WTC11 (cell line): Measurements from ENCODE around the gene PRR12.

ENCODE experiments used
- CREB1 ChIP-seq: sonication (generic); formaldehyde crosslinking; IDR thresholded peaks from 2 replicates; pipeline ENCODE4 v1.8.0; 2023; ENCODE audit warnings: mild to moderate bottlenecking, missing genetic modification reagents
- E2F1 ChIP-seq: sonication (generic); formaldehyde crosslinking; IDR thresholded peaks from 2 replicates; pipeline ENCODE4 v1.8.0; 2022; ENCODE audit warnings: mild to moderate bottlenecking, missing genetic modification reagents
- GABPB1 ChIP-seq: sonication (generic); formaldehyde crosslinking; IDR thresholded peaks from 2 replicates; pipeline ENCODE4 v1.8.1; 2023; ENCODE audit warnings: mild to moderate bottlenecking, missing genetic modification reagents
- KAT7 ChIP-seq: sonication (generic); formaldehyde crosslinking; IDR thresholded peaks from 2 replicates; pipeline ENCODE4 v1.8.1; 2023; ENCODE audit warnings: missing genetic modification reagents, mild to moderate bottlenecking, borderline replicate concordance
- NFYB ChIP-seq: sonication (generic); formaldehyde crosslinking; conservative IDR thresholded peaks from 2 replicates; pipeline ENCODE4 v1.8.0; 2022; ENCODE audit warnings: low read depth, missing genetic modification reagents
- SP1 ChIP-seq: sonication (generic); formaldehyde crosslinking; conservative IDR thresholded peaks from 2 replicates; pipeline ENCODE4 v1.8.1; 2022; ENCODE audit warnings: missing genetic modification reagents
- ZNF121 ChIP-seq: sonication (generic); formaldehyde crosslinking; IDR thresholded peaks from 2 replicates; pipeline ENCODE4 v1.8.0; 2023; ENCODE audit warnings: missing genetic modification reagents
- ZNF396 ChIP-seq: fragments of 250-450 bp; sonication (Bioruptor Pico); IDR thresholded peaks from 2 replicates; pipeline ENCODE4 v1.8.0; 2021; ENCODE audit warnings: mild to moderate bottlenecking, moderate library complexity, borderline replicate concordance
- TF ChIP-seq, protein P1 (sequence below): fragments of 200-600 bp; IDR thresholded peaks from 2 replicates; pipeline ENCODE4 v1.8.0; 2022; ENCODE audit warnings: antibody characterized with exemption
- TF ChIP-seq, protein P2 (sequence below): sonication (generic); formaldehyde crosslinking; IDR thresholded peaks from 2 replicates; pipeline ENCODE4 v1.8.1; 2023; ENCODE audit warnings: mild to moderate bottlenecking, missing genetic modification reagents, moderate library complexity

DNA sequence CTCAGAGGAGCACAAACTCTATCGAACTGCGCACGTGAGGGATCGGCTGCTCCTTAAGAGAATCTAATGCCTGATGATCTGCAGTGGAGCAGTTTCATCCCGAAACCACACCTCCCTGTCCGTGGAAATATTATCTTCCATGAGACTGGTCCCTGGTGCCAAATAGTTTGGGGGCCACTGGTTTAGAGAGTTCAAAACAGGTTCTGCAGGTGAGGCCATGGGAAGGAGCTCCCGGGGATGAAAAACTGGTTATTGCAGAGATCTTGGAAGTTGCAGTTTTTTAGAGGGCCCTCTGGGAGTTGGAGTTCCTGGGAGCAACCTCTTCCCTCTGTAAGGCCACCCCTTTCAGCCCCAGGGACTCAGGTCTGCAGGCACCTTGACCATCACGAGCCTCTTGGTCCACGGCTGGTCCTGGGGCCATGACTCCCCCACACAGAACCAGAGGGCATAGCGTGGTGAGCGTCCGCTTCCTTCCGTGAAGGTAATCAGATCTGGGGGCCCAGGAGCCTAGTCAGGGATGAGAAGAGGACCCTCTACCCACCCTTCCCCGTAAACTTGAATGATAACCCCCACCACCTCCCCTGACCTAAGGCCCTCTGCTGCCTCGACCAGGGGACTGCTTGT lies 69.5 kb downstream of the PRR12 start:
- TF ChIP-seq, protein P1, sequence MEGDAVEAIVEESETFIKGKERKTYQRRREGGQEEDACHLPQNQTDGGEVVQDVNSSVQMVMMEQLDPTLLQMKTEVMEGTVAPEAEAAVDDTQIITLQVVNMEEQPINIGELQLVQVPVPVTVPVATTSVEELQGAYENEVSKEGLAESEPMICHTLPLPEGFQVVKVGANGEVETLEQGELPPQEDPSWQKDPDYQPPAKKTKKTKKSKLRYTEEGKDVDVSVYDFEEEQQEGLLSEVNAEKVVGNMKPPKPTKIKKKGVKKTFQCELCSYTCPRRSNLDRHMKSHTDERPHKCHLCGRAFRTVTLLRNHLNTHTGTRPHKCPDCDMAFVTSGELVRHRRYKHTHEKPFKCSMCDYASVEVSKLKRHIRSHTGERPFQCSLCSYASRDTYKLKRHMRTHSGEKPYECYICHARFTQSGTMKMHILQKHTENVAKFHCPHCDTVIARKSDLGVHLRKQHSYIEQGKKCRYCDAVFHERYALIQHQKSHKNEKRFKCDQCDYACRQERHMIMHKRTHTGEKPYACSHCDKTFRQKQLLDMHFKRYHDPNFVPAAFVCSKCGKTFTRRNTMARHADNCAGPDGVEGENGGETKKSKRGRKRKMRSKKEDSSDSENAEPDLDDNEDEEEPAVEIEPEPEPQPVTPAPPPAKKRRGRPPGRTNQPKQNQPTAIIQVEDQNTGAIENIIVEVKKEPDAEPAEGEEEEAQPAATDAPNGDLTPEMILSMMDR, result no peak
- TF ChIP-seq KAT7 (CRISPR knock-in tag) (no peak), GABPB1 (CRISPR knock-in tag) (no peak), CREB1 (CRISPR knock-in tag) (no peak), SP1 (CRISPR knock-in tag) (no peak), ZNF396 (CRISPR knock-in tag) (no peak), NFYB (CRISPR knock-in tag) (no peak), E2F1 (CRISPR knock-in tag) (no peak), ZNF121 (CRISPR knock-in tag) (no peak)
- TF ChIP-seq, protein P2, sequence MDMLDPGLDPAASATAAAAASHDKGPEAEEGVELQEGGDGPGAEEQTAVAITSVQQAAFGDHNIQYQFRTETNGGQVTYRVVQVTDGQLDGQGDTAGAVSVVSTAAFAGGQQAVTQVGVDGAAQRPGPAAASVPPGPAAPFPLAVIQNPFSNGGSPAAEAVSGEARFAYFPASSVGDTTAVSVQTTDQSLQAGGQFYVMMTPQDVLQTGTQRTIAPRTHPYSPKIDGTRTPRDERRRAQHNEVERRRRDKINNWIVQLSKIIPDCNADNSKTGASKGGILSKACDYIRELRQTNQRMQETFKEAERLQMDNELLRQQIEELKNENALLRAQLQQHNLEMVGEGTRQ (CRISPR knock-in tag), result no peak
